Progenitor cell of endocrine pancreas (in vitro differentiated cells): ENCODE data around the gene MFSD2A. TPM values are rescaled to one million over a fixed set of nuclear protein-coding genes. Genes with fewer than 3 reads are reported as not detected.

ENCODE experiments used
- DNase-seq: peaks from one replicate; pipeline ENCODE4 v3.0.0; 2021; ENCODE audit warnings: low spot score; ENCODE audit not compliant: unreplicated experiment
- H3K27ac Mint-ChIP-seq: 2 replicates; pipeline ENCODE4 v1.8.0; 2021; ENCODE audit warnings: mild to moderate bottlenecking, moderate library complexity, mixed read lengths
- H3K27me3 Mint-ChIP-seq: 2 replicates; pipeline ENCODE4 v1.8.0; 2021; ENCODE audit warnings: mixed read lengths
- H3K36me3 Mint-ChIP-seq: 2 replicates; pipeline ENCODE4 v1.8.0; 2022; ENCODE audit warnings: mixed read lengths; ENCODE audit not compliant: insufficient read depth
- H3K4me1 Mint-ChIP-seq: 2 replicates; pipeline ENCODE4 v1.8.0; 2021; ENCODE audit warnings: low read depth, mixed read lengths
- H3K4me3 Mint-ChIP-seq: 2 replicates; pipeline ENCODE4 v1.8.0; 2021; ENCODE audit warnings: low read depth, mild to moderate bottlenecking, moderate library complexity, mixed read lengths
- H3K9me3 Mint-ChIP-seq: 2 replicates; pipeline ENCODE4 v1.8.0; 2021; ENCODE audit warnings: low read depth, mixed read lengths
- CTCF ChIP-seq: fragments of 200-600 bp; sonication (generic); IDR thresholded peaks from one replicate; pipeline ENCODE4 v1.5.0; 2021; ENCODE audit warnings: antibody characterized with exemption, mild to moderate bottlenecking; ENCODE audit not compliant: unreplicated experiment
- total RNA-seq: library from RNA; stranded (reverse); gene quantifications from 2 replicates; pipeline ENCODE4 v1.2.1, GENCODE V29; 2021

The MFSD2A gene
- total RNA-seq, 1 donor from 2014 or later = 1.8 TPM

- DNase-seq = no peak
- Mint-ChIP-seq H3K9me3 (no peaks in the 10 kb centered on the region), H3K4me1 (no peaks in the 10 kb centered on the region), H3K27me3 (no peaks in the 10 kb centered on the region), H3K36me3 (no peaks in the 10 kb centered on the region), H3K4me3 (no peak overlapping the region), H3K27ac (peak overlapping the region; percentile 12)
- TF ChIP-seq CTCF = no peak
Observed at GRCh38 chr1:39933956-39934941, 20.7 kb upstream of the MFSD2A start.

- no peak for TF ChIP-seq CTCF
- Mint-ChIP-seq H3K4me1 (no peaks in the 10 kb centered on the region), H3K36me3 (no peaks in the 10 kb centered on the region), H3K9me3 (no peaks in the 10 kb centered on the region), H3K27ac (no peak overlapping the region), H3K27me3 (peaks cover 6% of the 10 kb centered on the region), H3K4me3 (no peak overlapping the region)
- no peak for DNase-seq
Observed at GRCh38 chr1:39936724-39937491, 18.0 kb upstream of the MFSD2A start.

DNA sequence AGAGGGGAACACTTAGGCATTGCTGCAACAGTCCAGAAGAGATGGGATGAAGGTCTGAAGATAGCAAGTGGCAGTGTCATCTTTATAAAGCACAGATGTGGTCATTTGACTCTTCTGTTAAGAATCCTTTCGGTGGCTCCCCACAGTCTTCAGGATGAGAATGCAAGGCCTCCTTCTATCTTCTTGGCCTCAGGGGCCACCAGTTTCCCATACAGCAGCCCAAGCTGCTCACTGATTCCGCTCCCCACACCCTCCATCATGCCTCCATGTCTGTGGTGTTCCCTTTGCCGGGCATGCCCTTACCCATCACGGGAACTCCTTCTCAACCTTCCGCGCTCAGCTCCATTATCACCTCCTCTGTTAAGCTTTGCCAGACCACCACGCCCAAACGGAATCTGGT is 16.1 kb upstream of the MFSD2A start:
- Mint-ChIP-seq H3K4me1 (peaks cover 5% of the 10 kb centered on the region), H3K9me3 (no peaks in the 10 kb centered on the region), H3K27ac (no peak overlapping the region), H3K4me3 (no peak overlapping the region), H3K27me3 (peaks cover 14% of the 10 kb centered on the region), H3K36me3 (no peaks in the 10 kb centered on the region)
- no peak for DNase-seq
- no peak for TF ChIP-seq CTCF

GRCh38 chr1:39940253-39940652 is 14.7 kb upstream of the MFSD2A start:
- H3K27ac Mint-ChIP-seq = no peak overlapping the region
- DNase-seq = no peak

More at GRCh38 chr1:39940253-39940652, 14.7 kb upstream of the MFSD2A start:
- H3K36me3 Mint-ChIP-seq = no peaks in the 10 kb centered on the region
- TF ChIP-seq CTCF = no peak
- no peaks in the 10 kb centered on the region for H3K9me3 Mint-ChIP-seq
- H3K4me3 Mint-ChIP-seq = no peak overlapping the region
- H3K4me1 Mint-ChIP-seq = peaks cover 7% of the 10 kb centered on the region
- H3K27me3 Mint-ChIP-seq = peaks cover 17% of the 10 kb centered on the region
